Liver (tissue), 9 donors: ENCODE data around the gene WDR36. TPM values are rescaled to one million over a fixed set of nuclear protein-coding genes. Genes with fewer than 3 reads are reported as not detected.
"Not testable (repeated sequence)": the region's sequence is repeated elsewhere in the genome, so short reads cannot be mapped to it uniquely, and the experiment has no call there.

ENCODE experiments used
- DNase-seq: peaks from one replicate; pipeline ENCODE4 v3.0.0-alpha.2; 2017; ENCODE audit warnings: low spot score
- H3K27ac ChIP-seq, 2 donors: one replicate each; pipeline ENCODE4 v1.7.0; 2013; ENCODE audit warnings: inconsistent platforms in 2 of 2, low read length in 2 of 2, control low read depth in 1 of 2, low read depth in 1 of 2, mild to moderate bottlenecking in 1 of 2
- H3K27me3 ChIP-seq, 4 donors: one replicate each; pipeline versions ENCODE4 v1.6.1 to v1.7.0; 2013; ENCODE audit warnings: low read length in 3 of 4, inconsistent platforms in 1 of 4, mild to moderate bottlenecking in 1 of 4, moderate library complexity in 1 of 4; ENCODE audit not compliant: control insufficient read depth in 4 of 4, insufficient read depth in 4 of 4
- H3K36me3 ChIP-seq, 4 donors: one replicate each; pipeline versions ENCODE4 v1.6.1 to v1.7.0; 2013; ENCODE audit warnings: low read length in 3 of 4, mild to moderate bottlenecking in 3 of 4, low read depth in 1 of 4, moderate library complexity in 1 of 4; ENCODE audit not compliant: control insufficient read depth in 4 of 4, insufficient read depth in 3 of 4
- H3K4me1 ChIP-seq, 4 donors: one replicate each; pipeline versions ENCODE4 v1.6.1 to v1.7.0; 2013; ENCODE audit warnings: low read length in 3 of 4, mild to moderate bottlenecking in 3 of 4, moderate library complexity in 1 of 4; ENCODE audit not compliant: control insufficient read depth in 4 of 4, insufficient read depth in 4 of 4
- H3K4me3 ChIP-seq, 3 donors: one replicate each; pipeline versions ENCODE4 v1.6.1 to v1.7.0; 2013; ENCODE audit warnings: low read length in 3 of 3, control low read depth in 1 of 3, low read depth in 1 of 3, mild to moderate bottlenecking in 1 of 3
- H3K9ac ChIP-seq, 2 donors: one replicate each; pipeline ENCODE4 v1.7.0; 2013; ENCODE audit warnings: low read length in 2 of 2, mild to moderate bottlenecking in 2 of 2, moderate library complexity in 2 of 2, control low read depth in 1 of 2, low read depth in 1 of 2
- H3K9me3 ChIP-seq, 4 donors: one replicate each; pipeline versions ENCODE4 v1.6.1 to v1.7.0; 2013; ENCODE audit warnings: low read length in 3 of 4; ENCODE audit not compliant: control insufficient read depth in 4 of 4
- FOXA1 ChIP-seq: IDR thresholded peaks from 2 replicates; pipeline ENCODE4 v1.6.1; 2016; ENCODE audit warnings: antibody characterized with exemption
- FOXA2 ChIP-seq: IDR thresholded peaks from 2 replicates; pipeline ENCODE4 v1.6.1; 2016; ENCODE audit warnings: antibody characterized with exemption
- GABPA ChIP-seq, 2 donors: IDR thresholded peaks in 1 of 2; conservative IDR thresholded peaks in 1 of 2; 2 replicates each; pipeline ENCODE4 v1.6.1; 2016; ENCODE audit warnings: antibody characterized with exemption in 2 of 2, mild to moderate bottlenecking in 1 of 2, moderate library complexity in 1 of 2
- MAX ChIP-seq: IDR thresholded peaks from 2 replicates; pipeline ENCODE4 v1.6.1; 2016; ENCODE audit warnings: antibody characterized with exemption
- NR2F2 ChIP-seq: IDR thresholded peaks from 2 replicates; pipeline ENCODE4 v1.6.1; 2016; ENCODE audit warnings: antibody characterized with exemption
- RAD21 ChIP-seq, 2 donors: IDR thresholded peaks; 2 replicates each; pipeline ENCODE4 v1.6.1; 2016; ENCODE audit warnings: antibody characterized with exemption in 2 of 2, mild to moderate bottlenecking in 2 of 2
- REST ChIP-seq: IDR thresholded peaks from 2 replicates; pipeline ENCODE4 v1.6.1; 2016; ENCODE audit warnings: antibody characterized with exemption, mild to moderate bottlenecking
- RXRA ChIP-seq, 2 donors: IDR thresholded peaks; 2 replicates each; pipeline ENCODE4 v1.6.1; 2017 to 2018; ENCODE audit warnings: antibody characterized with exemption in 2 of 2, mild to moderate bottlenecking in 1 of 2
- TAF1 ChIP-seq: conservative IDR thresholded peaks from 2 replicates; pipeline ENCODE4 v1.6.1; 2016; ENCODE audit warnings: antibody characterized with exemption, mild to moderate bottlenecking
- YY1 ChIP-seq: IDR thresholded peaks from 2 replicates; pipeline ENCODE4 v1.6.1; 2016; ENCODE audit warnings: antibody characterized with exemption, mild to moderate bottlenecking
- WGBS: extraction: QIAGEN DNeasy Blood & Tissue Kit; methylation state at CpG from one replicate; pipeline ENCODE4 v1.1.7; 2013; 5-methylcytosine and 5-hydroxymethylcytosine counted together
- polyA plus RNA-seq, 2 donors: library from polyadenylated mRNA; stranded (reverse) in 1 of 2; unstranded in 1 of 2; fragments of 200-250 nt in 1 of 2; fragments of >200 nt in 1 of 2; fragmentation: Nextera tagmentation in 1 of 2; extraction: Ambion mirVana in 1 of 2; gene quantifications; one replicate each; pipeline versions ENCODE4 v1.2.1 to v1.2.3, GENCODE V29; 2013 to 2015
- total RNA-seq, 2 donors: library from RNA; depleted of rRNA; stranded (reverse); fragments of >200 nt; gene quantifications; one replicate each; pipeline ENCODE4 v1.2.3, GENCODE V29; 2014
- TF ChIP-seq, protein P1 (sequence below): IDR thresholded peaks from 2 replicates; pipeline ENCODE4 v1.6.1; 2016; ENCODE audit warnings: antibody characterized with exemption
- donor health status: healthy.
- donor health status: healthy.
- donor health status: healthy.
- donor health status: healthy.
- donor health status: healthy.

Gene WDR36
- total and polyA plus RNA-seq, 4 donors, result 5.2 to 25.7 (median 12.1) TPM

- Histone ChIP-seq H3K27me3 (no peaks in the 10 kb centered on the region), H3K4me3 (no peak overlapping the region), H3K9me3 (no peaks in the 10 kb centered on the region), H3K9ac (no peak overlapping the region), H3K27ac (no peak overlapping the region), H3K36me3 (no peaks in the 10 kb centered on the region), H3K4me1 (peaks cover 2 to 5% (median 4%) of the 10 kb centered on the region in 4 donors)
- 76% methylated on average over 5 of the region's 5 CpGs for WGBS
- TF ChIP-seq REST (no peak), RXRA (IDR thresholded peaks at IDR 0.05) (no peak)
- no peak for DNase-seq
These were observed 43.8 kb downstream of the WDR36 start for GRCh38 chr5:111135946-111136345.

GRCh38 chr5:111138096-111138495, 45.9 kb downstream of the WDR36 start:
- no peaks in the 10 kb centered on the region for H3K36me3 ChIP-seq
- no peaks in the 10 kb centered on the region for H3K27me3 ChIP-seq
- peaks cover 2 to 5% (median 4%) of the 10 kb centered on the region in 4 donors for H3K4me1 ChIP-seq
- DNase-seq, result no peak
- WGBS, result 95% methylated on average over 2 of the region's 2 CpGs
- no peaks in the 10 kb centered on the region for H3K9me3 ChIP-seq
- TF ChIP-seq, protein P1, sequence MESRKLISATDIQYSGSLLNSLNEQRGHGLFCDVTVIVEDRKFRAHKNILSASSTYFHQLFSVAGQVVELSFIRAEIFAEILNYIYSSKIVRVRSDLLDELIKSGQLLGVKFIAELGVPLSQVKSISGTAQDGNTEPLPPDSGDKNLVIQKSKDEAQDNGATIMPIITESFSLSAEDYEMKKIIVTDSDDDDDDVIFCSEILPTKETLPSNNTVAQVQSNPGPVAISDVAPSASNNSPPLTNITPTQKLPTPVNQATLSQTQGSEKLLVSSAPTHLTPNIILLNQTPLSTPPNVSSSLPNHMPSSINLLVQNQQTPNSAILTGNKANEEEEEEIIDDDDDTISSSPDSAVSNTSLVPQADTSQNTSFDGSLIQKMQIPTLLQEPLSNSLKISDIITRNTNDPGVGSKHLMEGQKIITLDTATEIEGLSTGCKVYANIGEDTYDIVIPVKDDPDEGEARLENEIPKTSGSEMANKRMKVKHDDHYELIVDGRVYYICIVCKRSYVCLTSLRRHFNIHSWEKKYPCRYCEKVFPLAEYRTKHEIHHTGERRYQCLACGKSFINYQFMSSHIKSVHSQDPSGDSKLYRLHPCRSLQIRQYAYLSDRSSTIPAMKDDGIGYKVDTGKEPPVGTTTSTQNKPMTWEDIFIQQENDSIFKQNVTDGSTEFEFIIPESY, result no peak
- no peak for TF ChIP-seq GABPA (IDR thresholded peaks at IDR 0.05 in 1 of 2, conservative IDR thresholded peaks at IDR 0.05 in 1 of 2)
- TF ChIP-seq NR2F2, result no peak
- TF ChIP-seq MAX, result no peak
- no peak for TF ChIP-seq YY1
- TF ChIP-seq TAF1, result no peak
- no peak for TF ChIP-seq FOXA2
- TF ChIP-seq RAD21 (IDR thresholded peaks at IDR 0.05), result no peak
- TF ChIP-seq FOXA1, result no peak
- H3K9ac ChIP-seq, result no peak overlapping the region
- no peak overlapping the region for H3K27ac ChIP-seq
- no peak overlapping the region for H3K4me3 ChIP-seq

- 92% methylated on average over 1 of the region's 1 CpG for WGBS
- not testable (repeated sequence) for DNase-seq, H3K4me3 ChIP-seq
These were observed 49.3 kb downstream of the WDR36 start for GRCh38 chr5:111141471-111141870.

More at GRCh38 chr5:111141471-111141870, 49.3 kb downstream of the WDR36 start:
- H3K27ac ChIP-seq, H3K9me3 ChIP-seq, H3K27me3 ChIP-seq, H3K36me3 ChIP-seq, H3K9ac ChIP-seq, H3K4me1 ChIP-seq: not testable (repeated sequence)
